ENCODE measurements around the gene MALL. TPM values are rescaled to one million over a fixed set of nuclear protein-coding genes. Genes with fewer than 3 reads are reported as not detected.
A peak's percentile ranks its signal among the peaks of the same experiment; 100 is the strongest.
"Not testable (repeated sequence)": the region's sequence is repeated elsewhere in the genome, so short reads cannot be mapped to it uniquely, and the experiment has no call there.

MALL gene
- polyA plus RNA-seq, 1 experiment = 0.63 TPM

GRCh38 chr2:110101901-110102803 is 13.5 kb downstream of the MALL start:
- CTCF ChIA-PET = interaction anchor here (1.1 kb wide), 1 partner anchor 14 kb away, joined by 3 read pairs; no protein-coding TSS in a partner anchor
- Histone ChIP-seq H3K27me3 (ENCODE audit: control insufficient read depth, insufficient read depth, low read length) (no peaks in the 10 kb centered on the region), H3K27ac (ENCODE audit: low read depth, low read length) (peak overlapping the region; percentile 99), H3K4me3 (ENCODE audit: low read depth, low read length) (peak overlapping the region; percentile 38), H3K9me3 (ENCODE audit: control insufficient read depth, insufficient read depth, low read length) (no peaks in the 10 kb centered on the region; the same call in none of the 2 replicates)
- TF ChIP-seq, protein P1, sequence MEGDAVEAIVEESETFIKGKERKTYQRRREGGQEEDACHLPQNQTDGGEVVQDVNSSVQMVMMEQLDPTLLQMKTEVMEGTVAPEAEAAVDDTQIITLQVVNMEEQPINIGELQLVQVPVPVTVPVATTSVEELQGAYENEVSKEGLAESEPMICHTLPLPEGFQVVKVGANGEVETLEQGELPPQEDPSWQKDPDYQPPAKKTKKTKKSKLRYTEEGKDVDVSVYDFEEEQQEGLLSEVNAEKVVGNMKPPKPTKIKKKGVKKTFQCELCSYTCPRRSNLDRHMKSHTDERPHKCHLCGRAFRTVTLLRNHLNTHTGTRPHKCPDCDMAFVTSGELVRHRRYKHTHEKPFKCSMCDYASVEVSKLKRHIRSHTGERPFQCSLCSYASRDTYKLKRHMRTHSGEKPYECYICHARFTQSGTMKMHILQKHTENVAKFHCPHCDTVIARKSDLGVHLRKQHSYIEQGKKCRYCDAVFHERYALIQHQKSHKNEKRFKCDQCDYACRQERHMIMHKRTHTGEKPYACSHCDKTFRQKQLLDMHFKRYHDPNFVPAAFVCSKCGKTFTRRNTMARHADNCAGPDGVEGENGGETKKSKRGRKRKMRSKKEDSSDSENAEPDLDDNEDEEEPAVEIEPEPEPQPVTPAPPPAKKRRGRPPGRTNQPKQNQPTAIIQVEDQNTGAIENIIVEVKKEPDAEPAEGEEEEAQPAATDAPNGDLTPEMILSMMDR (IDR thresholded peaks at IDR 0.05; ENCODE audit: low read depth, low read length) = no peak
- no peak for DNase-seq (ENCODE audit: low read depth, low spot score)
- POLR2A ChIA-PET = no interaction called here

GRCh38 chr2:110101280-110101844 is 14.3 kb downstream of the MALL start:
- TF ChIP-seq, protein P1 (IDR thresholded peaks at IDR 0.05; ENCODE audit: low read depth, low read length) = no peak
- H3K9me3 ChIP-seq (ENCODE audit: control insufficient read depth, insufficient read depth, low read length) = no peaks in the 10 kb centered on the region; the same call in 1 of the 2 replicates
- peak overlapping the region; percentile 99 for H3K27ac ChIP-seq (ENCODE audit: low read depth, low read length)
- POLR2A ChIA-PET = no interaction called here
- CTCF ChIA-PET = no interaction called here
- peak; percentile 98 for DNase-seq (ENCODE audit: low read depth, low spot score)
- no peaks in the 10 kb centered on the region for H3K27me3 ChIP-seq (ENCODE audit: control insufficient read depth, insufficient read depth, low read length)
- peak overlapping the region; percentile 38 for H3K4me3 ChIP-seq (ENCODE audit: low read depth, low read length)

GRCh38 chr2:110100880-110101279 is 14.7 kb downstream of the MALL start:
- CTCF ChIA-PET; POLR2A ChIA-PET; H3K9me3 ChIP-seq (ENCODE audit: control insufficient read depth, insufficient read depth, low read length); H3K27me3 ChIP-seq (ENCODE audit: control insufficient read depth, insufficient read depth, low read length); H3K4me3 ChIP-seq (ENCODE audit: low read depth, low read length); DNase-seq (ENCODE audit: low read depth, low spot score): not testable (repeated sequence)
- peak overlapping the region; percentile 99 for H3K27ac ChIP-seq (ENCODE audit: low read depth, low read length)

DNA sequence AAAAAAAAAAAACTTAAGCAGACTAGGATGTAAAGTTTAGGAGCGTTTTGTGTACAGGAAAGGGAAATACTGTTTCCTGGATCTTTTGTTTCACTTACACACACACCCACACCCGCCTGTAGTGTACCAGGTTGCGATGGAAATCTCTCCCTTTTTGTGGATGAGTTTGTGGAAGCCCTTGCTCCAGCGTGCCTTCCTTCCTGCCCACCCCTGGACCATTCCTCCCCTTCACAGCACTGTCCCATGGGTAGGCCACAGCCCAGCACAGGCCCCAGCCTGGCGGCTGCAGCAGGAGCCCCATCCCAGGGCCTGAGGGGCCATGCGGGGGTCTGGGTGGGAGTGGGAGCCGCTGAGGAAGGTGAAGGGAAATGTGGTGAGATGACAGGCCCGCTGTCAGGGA is 15.1 kb downstream of the MALL start:
- peak overlapping the region; percentile 99 for H3K27ac ChIP-seq (ENCODE audit: low read depth, low read length)
- ChIA-PET POLR2A (no interaction called here), CTCF (no interaction called here)
- DNase-seq (ENCODE audit: low read depth, low spot score) = no peak
- H3K27me3 ChIP-seq (ENCODE audit: control insufficient read depth, insufficient read depth, low read length) = no peaks in the 10 kb centered on the region
- H3K9me3 ChIP-seq (ENCODE audit: control insufficient read depth, insufficient read depth, low read length) = no peaks in the 10 kb centered on the region; the same call in 1 of the 2 replicates
- H3K4me3 ChIP-seq (ENCODE audit: low read depth, low read length) = no peak overlapping the region
- TF ChIP-seq, protein P1 (IDR thresholded peaks at IDR 0.05; ENCODE audit: low read depth, low read length) = no peak

DNA sequence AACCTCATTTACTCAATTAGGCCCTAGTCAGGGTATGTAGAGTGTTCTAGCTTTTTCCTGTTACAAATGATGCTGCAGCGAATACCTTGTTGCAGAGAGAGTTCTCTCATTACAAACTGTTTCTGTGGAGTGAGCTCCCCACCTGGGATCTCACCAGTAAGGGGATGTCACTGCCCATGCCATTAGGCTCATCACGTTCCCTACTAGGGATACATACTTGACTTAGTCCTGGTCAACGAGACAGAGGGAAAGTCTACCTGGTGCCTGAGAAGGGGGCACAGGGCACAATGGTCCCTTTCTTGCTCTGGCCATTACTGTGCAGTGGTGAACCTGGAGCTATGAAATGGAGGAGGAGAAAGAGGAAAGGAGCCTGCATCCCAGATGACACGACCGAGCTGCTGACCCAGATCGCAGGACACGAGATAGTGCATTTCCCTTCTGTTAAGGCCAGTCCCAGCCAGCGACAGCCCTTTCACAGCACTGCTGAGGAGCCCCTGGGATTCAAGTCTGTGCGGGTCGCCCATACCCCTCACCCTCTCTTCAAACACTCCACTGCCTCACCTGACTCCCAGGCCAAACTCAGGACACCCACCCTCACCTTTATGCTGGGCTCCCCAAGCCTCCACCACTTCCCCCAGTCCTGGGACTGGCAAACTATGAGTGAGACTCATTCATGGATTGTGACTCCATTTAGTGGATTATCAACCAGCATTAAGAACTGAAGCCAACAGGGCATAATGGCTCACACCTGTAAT is 16.0 kb downstream of the MALL start:
- TF ChIP-seq, protein P1 (IDR thresholded peaks at IDR 0.05; ENCODE audit: low read depth, low read length) = no peak
- H3K27ac ChIP-seq (ENCODE audit: low read depth, low read length) = no peak overlapping the region
- no peaks in the 10 kb centered on the region for H3K27me3 ChIP-seq (ENCODE audit: control insufficient read depth, insufficient read depth, low read length)
- no peak for DNase-seq (ENCODE audit: low read depth, low spot score)
- POLR2A ChIA-PET = no interaction called here
- H3K4me3 ChIP-seq (ENCODE audit: low read depth, low read length) = no peak overlapping the region
- CTCF ChIA-PET = no interaction called here
- H3K9me3 ChIP-seq (ENCODE audit: control insufficient read depth, insufficient read depth, low read length) = no peaks in the 10 kb centered on the region; the same call in 1 of the 2 replicates

All from AG04450 (cell line).